Breast epithelium (tissue), 4 donors: ENCODE measurements around the gene LDLRAD3. TPM values are rescaled to one million over a fixed set of nuclear protein-coding genes. Genes with fewer than 3 reads are reported as not detected.
"Not testable (repeated sequence)": the region's sequence is repeated elsewhere in the genome, so short reads cannot be mapped to it uniquely, and the experiment has no call there.

Experiments used
- DNase-seq, 2 donors: peaks; one replicate each; pipeline ENCODE4 v3.0.0-alpha.2; 2019; ENCODE audit warnings: low spot score in 2 of 2
- H3K27ac ChIP-seq, 2 donors: fragments of 200-600 bp; sonication (generic) in 1 of 2; one replicate each; pipeline ENCODE4 v1.5.1; 2016 to 2019; ENCODE audit warnings: mild to moderate bottlenecking in 1 of 2
- H3K27me3 ChIP-seq, 2 donors: fragments of 200-600 bp; sonication (generic) in 1 of 2; one replicate each; pipeline versions ENCODE4 v1.5.1 to v1.6.0; 2017 to 2019; ENCODE audit warnings: control low read depth in 1 of 2, mild to moderate bottlenecking in 1 of 2
- H3K36me3 ChIP-seq: fragments of 200-600 bp; one replicate; pipeline ENCODE4 v1.5.1; 2019
- H3K4me1 ChIP-seq, 2 donors: fragments of 200-600 bp; sonication (generic); one replicate each; pipeline ENCODE4 v1.5.1; 2016 to 2019; ENCODE audit warnings: control low read depth in 1 of 2
- H3K4me3 ChIP-seq, 3 donors: fragments of 200-600 bp; sonication (generic); 1 replicate in 2 of 3; 2 replicates in 1 of 3; pipeline ENCODE4 v1.5.1; 2016 to 2019; ENCODE audit warnings: mild to moderate bottlenecking in 3 of 3, moderate library complexity in 2 of 3
- H3K9me3 ChIP-seq, 2 donors: fragments of 200-600 bp; sonication (generic) in 1 of 2; one replicate each; pipeline ENCODE4 v1.5.1; 2016 to 2019; ENCODE audit warnings: control low read depth in 1 of 2
- POLR2A ChIP-seq: fragments of 450-650 bp; IDR thresholded peaks from one replicate; pipeline ENCODE4 v1.6.1; 2016; ENCODE audit warnings: antibody characterized with exemption, mild to moderate bottlenecking, moderate library complexity
- POLR2AphosphoS5 ChIP-seq, 3 donors: sonication (generic); formaldehyde crosslinking; IDR thresholded peaks; one replicate each; pipeline ENCODE4 v1.6.1; 2017; ENCODE audit warnings: antibody characterized with exemption in 3 of 3
- intact Hi-C: fragments of 100-400 bp; cut with DNase I; formaldehyde crosslinking; loops from one replicate; pipeline ENCODE4 v1.15.1; 2023; ENCODE audit warnings: low total_unique reads
- total RNA-seq, 3 donors: library from RNA; depleted of rRNA; stranded (reverse); fragments of >200 nt; gene quantifications; one replicate each; pipeline ENCODE4 v1.1.0, GENCODE V29; 2016
- TF ChIP-seq, protein P1 (sequence below), 3 donors: fragments of 450-650 bp; IDR thresholded peaks; one replicate each; pipeline ENCODE4 v1.5.1; 2016 to 2017; ENCODE audit warnings: antibody characterized with exemption in 3 of 3, mild to moderate bottlenecking in 3 of 3, moderate library complexity in 3 of 3

LDLRAD3 gene
- total RNA-seq, 3 donors from 2014 or later: 20.3 to 45.4 (median 40.6) TPM

DNA sequence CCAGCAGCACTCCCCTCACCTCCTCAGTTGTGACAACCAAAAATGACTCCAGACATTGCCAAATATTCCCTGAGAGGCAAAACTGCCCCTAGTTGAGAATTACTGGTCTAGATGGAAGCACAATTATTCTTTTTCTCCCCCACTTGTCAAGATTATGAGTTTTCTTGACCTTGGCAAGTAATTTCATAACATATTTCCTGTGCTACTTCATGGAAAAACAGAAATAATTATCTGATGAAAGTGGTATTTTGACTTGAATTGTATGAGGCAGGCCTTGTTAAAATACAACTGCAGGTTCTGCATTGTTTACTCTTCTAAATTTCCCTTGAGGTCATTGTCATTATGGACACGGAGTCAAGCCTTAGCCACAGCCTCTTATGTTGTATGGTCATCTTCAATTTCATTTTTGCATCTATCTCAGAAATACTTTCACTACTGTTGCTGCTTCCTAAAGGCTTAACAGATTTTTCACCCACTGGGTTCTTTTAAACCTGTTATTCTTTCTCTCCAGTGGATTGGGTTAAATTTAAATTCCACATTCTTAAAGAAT is 32.2 kb upstream of the LDLRAD3 start:
- TF ChIP-seq POLR2AphosphoS5 (IDR thresholded peaks at IDR 0.05) (no peak), POLR2A (no peak)
- TF ChIP-seq, protein P1, sequence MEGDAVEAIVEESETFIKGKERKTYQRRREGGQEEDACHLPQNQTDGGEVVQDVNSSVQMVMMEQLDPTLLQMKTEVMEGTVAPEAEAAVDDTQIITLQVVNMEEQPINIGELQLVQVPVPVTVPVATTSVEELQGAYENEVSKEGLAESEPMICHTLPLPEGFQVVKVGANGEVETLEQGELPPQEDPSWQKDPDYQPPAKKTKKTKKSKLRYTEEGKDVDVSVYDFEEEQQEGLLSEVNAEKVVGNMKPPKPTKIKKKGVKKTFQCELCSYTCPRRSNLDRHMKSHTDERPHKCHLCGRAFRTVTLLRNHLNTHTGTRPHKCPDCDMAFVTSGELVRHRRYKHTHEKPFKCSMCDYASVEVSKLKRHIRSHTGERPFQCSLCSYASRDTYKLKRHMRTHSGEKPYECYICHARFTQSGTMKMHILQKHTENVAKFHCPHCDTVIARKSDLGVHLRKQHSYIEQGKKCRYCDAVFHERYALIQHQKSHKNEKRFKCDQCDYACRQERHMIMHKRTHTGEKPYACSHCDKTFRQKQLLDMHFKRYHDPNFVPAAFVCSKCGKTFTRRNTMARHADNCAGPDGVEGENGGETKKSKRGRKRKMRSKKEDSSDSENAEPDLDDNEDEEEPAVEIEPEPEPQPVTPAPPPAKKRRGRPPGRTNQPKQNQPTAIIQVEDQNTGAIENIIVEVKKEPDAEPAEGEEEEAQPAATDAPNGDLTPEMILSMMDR (IDR thresholded peaks at IDR 0.05): no peak
- Histone ChIP-seq H3K9me3 (no peaks in the 10 kb centered on the region), H3K4me1 (peaks cover 2 to 4% of the 10 kb centered on the region in 2 donors), H3K36me3 (no peaks in the 10 kb centered on the region), H3K4me3 (no peak overlapping the region), H3K27ac (peak overlapping the region in 1 of 2 donors; percentile 17), H3K27me3 (no peaks in the 10 kb centered on the region)
- no peak for DNase-seq
- intact Hi-C loops: no loop called here

- intact Hi-C loops, H3K27me3 ChIP-seq, H3K4me1 ChIP-seq, H3K27ac ChIP-seq, H3K4me3 ChIP-seq, DNase-seq, H3K9me3 ChIP-seq, H3K36me3 ChIP-seq: not testable (repeated sequence)
Measured at GRCh38 chr11:35912436-35912835, 31.4 kb upstream of the LDLRAD3 start.

DNA sequence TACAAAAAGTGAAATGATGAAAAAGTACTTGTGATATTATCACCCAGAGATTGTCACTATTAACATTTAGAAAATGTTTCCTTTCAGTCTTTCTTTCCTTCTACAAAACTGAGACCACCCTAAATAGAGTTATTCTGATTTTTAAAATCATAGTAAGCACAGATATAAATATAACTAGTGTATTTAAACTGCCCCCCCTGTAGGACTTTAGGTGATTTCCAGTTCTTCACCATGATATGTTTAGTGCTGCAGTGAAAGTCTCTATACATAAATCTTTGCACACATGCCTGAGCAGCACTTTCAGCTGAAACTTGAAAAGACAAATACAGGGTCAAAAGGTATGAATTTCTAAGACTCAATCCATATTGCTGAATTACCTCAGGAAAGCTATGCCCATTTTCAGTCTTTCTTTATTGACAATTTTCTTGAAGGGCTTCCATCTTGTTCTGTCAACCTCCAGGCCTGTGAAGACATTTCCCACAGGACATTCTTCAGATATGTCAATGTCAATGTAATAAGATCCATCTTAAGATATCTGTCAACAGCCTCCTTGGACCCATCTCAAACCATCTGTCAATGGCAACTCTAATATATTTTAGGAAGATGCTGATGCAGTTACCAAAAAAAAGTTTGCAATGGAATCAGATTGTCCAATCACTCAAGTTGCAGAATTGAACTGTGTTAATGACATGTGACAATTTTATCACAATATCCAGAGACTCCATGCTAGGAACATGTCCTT is 30.8 kb upstream of the LDLRAD3 start:
- H3K9me3 ChIP-seq: no peaks in the 10 kb centered on the region
- DNase-seq: no peak
- peaks cover 2 to 4% of the 10 kb centered on the region in 2 donors for H3K4me1 ChIP-seq
- H3K36me3 ChIP-seq: no peaks in the 10 kb centered on the region
- no peak for TF ChIP-seq POLR2AphosphoS5 (IDR thresholded peaks at IDR 0.05)
- no peak for TF ChIP-seq POLR2A
- TF ChIP-seq, protein P1 (IDR thresholded peaks at IDR 0.05): no peak
- H3K4me3 ChIP-seq: no peak overlapping the region
- no peaks in the 10 kb centered on the region for H3K27me3 ChIP-seq
- no peak overlapping the region for H3K27ac ChIP-seq
- intact Hi-C loops: no loop called here

GRCh38 chr11:35914816-35915215 is 29.0 kb upstream of the LDLRAD3 start:
- no peaks in the 10 kb centered on the region for H3K27me3 ChIP-seq
- DNase-seq: no peak
- H3K36me3 ChIP-seq: no peaks in the 10 kb centered on the region
- intact Hi-C loops: no loop called here
- no peaks in the 10 kb centered on the region for H3K9me3 ChIP-seq
- H3K4me1 ChIP-seq: no peaks in the 10 kb centered on the region
- H3K27ac ChIP-seq: peak overlapping the region; percentile 57
- TF ChIP-seq, protein P1 (IDR thresholded peaks at IDR 0.05): no peak
- no peak for TF ChIP-seq POLR2AphosphoS5 (IDR thresholded peaks at IDR 0.05)
- no peak for TF ChIP-seq POLR2A
- no peak overlapping the region for H3K4me3 ChIP-seq

DNA sequence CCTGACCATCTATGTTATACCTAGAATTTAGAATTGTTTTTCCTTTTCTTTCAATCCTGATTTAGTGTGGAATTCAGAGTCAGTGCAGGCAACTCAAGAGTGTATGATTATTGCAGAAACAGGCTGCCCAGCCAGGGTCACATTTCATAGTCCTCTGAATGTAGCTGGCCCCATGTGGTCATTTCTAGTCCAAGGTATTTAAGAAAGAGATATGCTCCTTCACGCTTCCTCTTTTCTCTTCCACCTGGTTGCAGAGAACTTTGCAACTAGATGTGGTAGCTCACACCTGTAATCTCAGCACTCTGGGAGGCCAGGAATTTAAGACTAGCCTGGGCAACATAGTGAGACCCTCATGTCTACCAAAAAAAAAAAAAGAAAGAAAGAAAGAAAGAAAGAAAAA is 27.6 kb upstream of the LDLRAD3 start:
- H3K9me3 ChIP-seq: no peaks in the 10 kb centered on the region
- DNase-seq: no peak
- no peak overlapping the region for H3K4me3 ChIP-seq
- TF ChIP-seq POLR2A (no peak), POLR2AphosphoS5 (IDR thresholded peaks at IDR 0.05) (no peak)
- TF ChIP-seq, protein P1 (IDR thresholded peaks at IDR 0.05): no peak
- H3K4me1 ChIP-seq: no peaks in the 10 kb centered on the region
- H3K27ac ChIP-seq: no peak overlapping the region
- no peaks in the 10 kb centered on the region for H3K27me3 ChIP-seq
- no peaks in the 10 kb centered on the region for H3K36me3 ChIP-seq
- intact Hi-C loops: no loop called here
